HFFc6 (cell line): Measurements from ENCODE around the gene ETDA. TPM values are rescaled to one million over a fixed set of nuclear protein-coding genes. Genes with fewer than 3 reads are reported as not detected.

ENCODE experiments used
- DNase-seq: peaks from one replicate; pipeline ENCODE4 v3.0.0-alpha.2; 2018
- H3K27ac Mint-ChIP-seq: 2 replicates; pipeline ENCODE4 v1.8.0; 2020; ENCODE audit warnings: mild to moderate bottlenecking, mixed read lengths
- H3K27me3 Mint-ChIP-seq: 2 replicates; pipeline ENCODE4 v1.8.0; 2021; ENCODE audit warnings: mild to moderate bottlenecking, moderate library complexity, mixed read lengths; ENCODE audit not compliant: insufficient read depth
- H3K36me3 Mint-ChIP-seq: 2 replicates; pipeline ENCODE4 v1.8.0; 2021; ENCODE audit warnings: low read depth, mixed read lengths
- H3K4me1 Mint-ChIP-seq: 2 replicates; pipeline ENCODE4 v1.8.0; 2020; ENCODE audit warnings: low read depth, mixed read lengths
- H3K4me3 Mint-ChIP-seq: 2 replicates; pipeline ENCODE4 v1.8.0; 2020; ENCODE audit warnings: mild to moderate bottlenecking, moderate library complexity, mixed read lengths
- H3K9me3 Mint-ChIP-seq: 2 replicates; pipeline ENCODE4 v1.8.0; 2020; ENCODE audit warnings: mild to moderate bottlenecking, mixed read lengths
- CTCF ChIP-seq: fragments of 200-600 bp; sonication (generic); IDR thresholded peaks from 2 replicates; pipeline ENCODE4 v1.5.0; 2021; ENCODE audit warnings: antibody characterized with exemption, mild to moderate bottlenecking
- total RNA-seq, 6 experiments: library from RNA; stranded (reverse); fragmentation: NEBNext Ultra II Directional; extraction: Animal tissue kit (Norgen Biotek cat#: 25700); gene quantifications; 2 replicates in 1 of 6; 3 replicates in 5 of 6; pipeline ENCODE4 v1.2.3, GENCODE V29; 2021

Gene ETDA
- total RNA-seq, 6 experiments from 2014 or later = not detected

GRCh38 chrX:135264206-135264605 is 12.3 kb downstream of the ETDA start:
- H3K4me3 Mint-ChIP-seq = no peak overlapping the region
- DNase-seq = no peak
- H3K27ac Mint-ChIP-seq = no peak overlapping the region
- H3K9me3 Mint-ChIP-seq = no peaks in the 10 kb centered on the region; the same call in none of the 2 replicates
- H3K27me3 Mint-ChIP-seq = peaks cover 2% of the 10 kb centered on the region; the same call in 1 of the 2 replicates
- H3K36me3 Mint-ChIP-seq = no peaks in the 10 kb centered on the region
- no peak for TF ChIP-seq CTCF
- H3K4me1 Mint-ChIP-seq = no peaks in the 10 kb centered on the region

GRCh38 chrX:135273162-135273561 is 21.3 kb downstream of the ETDA start:
- no peaks in the 10 kb centered on the region for H3K27me3 Mint-ChIP-seq
- no peak for TF ChIP-seq CTCF
- H3K4me3 Mint-ChIP-seq = no peak overlapping the region
- H3K9me3 Mint-ChIP-seq = peaks cover 6% of the 10 kb centered on the region
- H3K4me1 Mint-ChIP-seq = no peaks in the 10 kb centered on the region
- DNase-seq = no peak
- H3K36me3 Mint-ChIP-seq = no peaks in the 10 kb centered on the region
- H3K27ac Mint-ChIP-seq = no peak overlapping the region

- no peak for TF ChIP-seq CTCF
- Mint-ChIP-seq H3K27me3 (no peaks in the 10 kb centered on the region; the same call in 1 of the 2 replicates), H3K27ac (no peak overlapping the region), H3K9me3 (peaks cover 32% of the 10 kb centered on the region), H3K4me3 (no peak overlapping the region), H3K36me3 (no peaks in the 10 kb centered on the region), H3K4me1 (no peaks in the 10 kb centered on the region)
- DNase-seq = no peak
Observed at GRCh38 chrX:135275973-135276372, 24.1 kb downstream of the ETDA start.

- DNase-seq = no peak
- H3K27ac Mint-ChIP-seq = no peak overlapping the region
- peaks cover 35% of the 10 kb centered on the region for H3K36me3 Mint-ChIP-seq
- no peaks in the 10 kb centered on the region for H3K4me1 Mint-ChIP-seq
- TF ChIP-seq CTCF = no peak
- no peak overlapping the region for H3K4me3 Mint-ChIP-seq
- no peaks in the 10 kb centered on the region for H3K27me3 Mint-ChIP-seq
- H3K9me3 Mint-ChIP-seq = peaks cover 44% of the 10 kb centered on the region
Observed at GRCh38 chrX:135287266-135287823, 35.5 kb downstream of the ETDA start.

GRCh38 chrX:135295238-135295943 is 43.5 kb downstream of the ETDA start:
- Mint-ChIP-seq H3K4me1 (peaks cover 11% of the 10 kb centered on the region), H3K27ac (no peak overlapping the region), H3K9me3 (peaks cover 3% of the 10 kb centered on the region; the same call in 1 of the 2 replicates), H3K27me3 (no peaks in the 10 kb centered on the region; the same call in 1 of the 2 replicates), H3K36me3 (peaks cover 13% of the 10 kb centered on the region), H3K4me3 (no peak overlapping the region)
- no peak for TF ChIP-seq CTCF
- DNase-seq = no peak
